ENCODE measurements around the gene PITX1. TPM values are rescaled to one million over a fixed set of nuclear protein-coding genes. Genes with fewer than 3 reads are reported as not detected.

Gene PITX1
- total and polyA plus RNA-seq, 2 donors (not counting 1 experiment from before 2014, with no cell fraction given): 0.13 TPM; not detected in 1

DNA sequence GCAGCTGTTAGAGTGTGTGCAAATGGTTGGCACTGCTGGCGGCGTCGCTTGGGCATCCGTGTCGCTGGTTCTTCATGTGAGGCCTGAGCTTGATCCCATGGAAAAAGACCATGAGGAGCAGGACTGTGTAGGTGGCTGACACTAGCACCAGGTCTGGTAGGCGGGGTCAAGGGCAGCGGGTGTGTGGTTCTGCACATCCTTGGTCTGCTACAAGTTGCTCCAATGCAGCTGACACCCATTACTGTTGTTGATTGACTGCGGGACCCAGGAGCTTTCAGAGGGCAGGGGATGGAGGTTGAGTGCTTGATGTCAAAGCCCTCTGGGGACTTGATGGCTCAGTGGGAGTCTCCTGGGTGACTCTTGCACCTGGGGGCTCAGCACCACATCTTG, 29.0 kb upstream of the PITX1 start:
- 94% methylated on average over 8 of the region's 8 CpGs for WGBS (ENCODE audit: insufficient coverage)
- no peaks in the 10 kb centered on the region for H3K4me1 Mint-ChIP-seq
- Histone ChIP-seq H3K9ac (ENCODE audit: low read length) (no peak overlapping the region), H3K36me3 (replicated peaks in 1 of 2; ENCODE audit: control extremely low read depth in 1 of 2, control insufficient read depth in 1 of 2, extremely low read depth in 1 of 2, insufficient read depth in 2 of 2, low read length in 1 of 2) (no peaks in the 10 kb centered on the region), H4K20me1 (ENCODE audit: control insufficient read depth, insufficient read depth, low read length, poor library complexity, severe bottlenecking) (no peaks in the 10 kb centered on the region), H3K4me1 (ENCODE audit: control insufficient read depth in 2 of 2, insufficient read depth in 2 of 2, low read length in 2 of 2) (no peaks in the 10 kb centered on the region), H3K4me2 (replicated peaks; ENCODE audit: low read depth, low read length, poor library complexity, severe bottlenecking) (no peak overlapping the region), H3K27me3 (replicated peaks in 1 of 4; ENCODE audit: control extremely low read depth in 1 of 4, control insufficient read depth in 3 of 4, insufficient read depth in 4 of 4, low read length in 3 of 4) (peaks cover 0 to 36% (median 1%) of the 10 kb centered on the region in 4 experiments), H3K9me3 (ENCODE audit: control extremely low read depth in 1 of 3, control insufficient read depth in 2 of 3, insufficient read depth in 1 of 3, low read length in 2 of 3) (peaks cover 0 to 2% (median 0%) of the 10 kb centered on the region in 3 donors), H3K27ac (ENCODE audit: low read length in 2 of 2) (no peak overlapping the region), H2AFZ (ENCODE audit: insufficient read depth, low read depth, low read length, poor library complexity, severe bottlenecking) (no peak overlapping the region), H3K4me3 (ENCODE audit: control extremely low read depth in 1 of 5, extremely low read depth in 1 of 5, insufficient read depth in 1 of 5, low read depth in 2 of 5, low read length in 4 of 5) (no peak overlapping the region), H3K79me2 (ENCODE audit: control insufficient read depth, insufficient read depth, low read length) (no peaks in the 10 kb centered on the region)
- no peak for ATAC-seq (ENCODE audit: low read depth)
- H3K27ac Mint-ChIP-seq: no peak overlapping the region
- DNase-seq: no peak
- peaks cover 28% of the 10 kb centered on the region for H3K27me3 Mint-ChIP-seq
- no peaks in the 10 kb centered on the region for H3K9me3 Mint-ChIP-seq (ENCODE audit: insufficient read depth)
- H3K4me3 Mint-ChIP-seq: no peak overlapping the region
- TF ChIP-seq EZH2 (IDR thresholded peaks at IDR 0.05; ENCODE audit: borderline replicate concordance, insufficient read depth, low read depth, low read length, poor library complexity, severe bottlenecking) (no peak), CTCF (IDR thresholded peaks at IDR 0.05) (no peak)
- CTCF ChIA-PET: no interaction called here
- intact Hi-C loops (cut with micrococcal nuclease): no loop called here
- POLR2A ChIA-PET: no interaction called here

GRCh38 chr5:135062216-135063055, 28.4 kb upstream of the PITX1 start:
- TF ChIP-seq CTCF (IDR thresholded peaks at IDR 0.05) (no peak), EZH2 (IDR thresholded peaks at IDR 0.05; ENCODE audit: borderline replicate concordance, insufficient read depth, low read depth, low read length, poor library complexity, severe bottlenecking) (no peak)
- no peak overlapping the region for H3K9ac ChIP-seq (ENCODE audit: low read length)
- H3K4me3 ChIP-seq (ENCODE audit: control extremely low read depth in 1 of 5, extremely low read depth in 1 of 5, insufficient read depth in 1 of 5, low read depth in 2 of 5, low read length in 4 of 5): no peak overlapping the region
- H3K27me3 Mint-ChIP-seq: peaks cover 33% of the 10 kb centered on the region
- H3K9me3 Mint-ChIP-seq (ENCODE audit: insufficient read depth): no peaks in the 10 kb centered on the region
- no peaks in the 10 kb centered on the region for H3K79me2 ChIP-seq (ENCODE audit: control insufficient read depth, insufficient read depth, low read length)
- H3K4me2 ChIP-seq (replicated peaks; ENCODE audit: low read depth, low read length, poor library complexity, severe bottlenecking): no peak overlapping the region
- no peaks in the 10 kb centered on the region for H3K4me1 Mint-ChIP-seq
- POLR2A ChIA-PET: no interaction called here
- peaks cover 0 to 2% (median 0%) of the 10 kb centered on the region in 3 donors for H3K9me3 ChIP-seq (ENCODE audit: control extremely low read depth in 1 of 3, control insufficient read depth in 2 of 3, insufficient read depth in 1 of 3, low read length in 2 of 3)
- H3K27me3 ChIP-seq (replicated peaks in 1 of 4; ENCODE audit: control extremely low read depth in 1 of 4, control insufficient read depth in 3 of 4, insufficient read depth in 4 of 4, low read length in 3 of 4): peaks cover 0 to 36% (median 1%) of the 10 kb centered on the region in 4 experiments
- H2AFZ ChIP-seq (ENCODE audit: insufficient read depth, low read depth, low read length, poor library complexity, severe bottlenecking): no peak overlapping the region
- no peaks in the 10 kb centered on the region for H3K4me1 ChIP-seq (ENCODE audit: control insufficient read depth in 2 of 2, insufficient read depth in 2 of 2, low read length in 2 of 2)
- DNase-seq (no peak), ATAC-seq (ENCODE audit: low read depth) (no peak)
- no peak overlapping the region for H3K27ac Mint-ChIP-seq
- no peak overlapping the region for H3K4me3 Mint-ChIP-seq
- CTCF ChIA-PET: interaction anchor here (0.6 kb wide), 1 partner anchor 226 kb away, joined by 3 read pairs; no protein-coding TSS in a partner anchor
- no peaks in the 10 kb centered on the region for H4K20me1 ChIP-seq (ENCODE audit: control insufficient read depth, insufficient read depth, low read length, poor library complexity, severe bottlenecking)
- no peaks in the 10 kb centered on the region for H3K36me3 ChIP-seq (replicated peaks in 1 of 2; ENCODE audit: control extremely low read depth in 1 of 2, control insufficient read depth in 1 of 2, extremely low read depth in 1 of 2, insufficient read depth in 2 of 2, low read length in 1 of 2)
- 88% methylated on average over 12 of the region's 17 CpGs for WGBS (ENCODE audit: insufficient coverage)
- intact Hi-C loops (cut with micrococcal nuclease): no loop called here
- no peak overlapping the region for H3K27ac ChIP-seq (ENCODE audit: low read length in 2 of 2)
